ENCODE measurements around the gene TYW1. TPM values are rescaled to one million over a fixed set of nuclear protein-coding genes. Genes with fewer than 3 reads are reported as not detected.
"Not testable (repeated sequence)": the region's sequence is repeated elsewhere in the genome, so short reads cannot be mapped to it uniquely, and the experiment has no call there.

Gene TYW1
- total and polyA plus RNA-seq, 2 donors = 13.7 to 23.6 TPM

GRCh38 chr7:67260166-67260586 is 263.5 kb downstream of the TYW1 start:
- H3K27ac ChIP-seq (ENCODE audit: low read depth); H3K36me3 ChIP-seq (ENCODE audit: insufficient read depth); H3K4me1 ChIP-seq (ENCODE audit: insufficient read depth); DNase-seq (ENCODE audit: extremely low spot score); H3K4me3 ChIP-seq (ENCODE audit: low read depth, low read length): not testable (repeated sequence)
- WGBS = 81% methylated on average over 6 of the region's 6 CpGs

- not testable (repeated sequence) for DNase-seq (ENCODE audit: extremely low spot score); H3K4me3 ChIP-seq (ENCODE audit: low read depth, low read length); H3K36me3 ChIP-seq (ENCODE audit: insufficient read depth); H3K4me1 ChIP-seq (ENCODE audit: insufficient read depth); H3K27ac ChIP-seq (ENCODE audit: low read depth)
- 96% methylated on average over 2 of the region's 2 CpGs for WGBS
Observed at GRCh38 chr7:67264000-67264399, 267.4 kb downstream of the TYW1 start.

- DNase-seq (ENCODE audit: extremely low spot score); H3K4me1 ChIP-seq (ENCODE audit: insufficient read depth); H3K36me3 ChIP-seq (ENCODE audit: insufficient read depth); H3K4me3 ChIP-seq (ENCODE audit: low read depth, low read length); H3K27ac ChIP-seq (ENCODE audit: low read depth): not testable (repeated sequence)
- 62% methylated on average over 3 of the region's 3 CpGs for WGBS
Observed at GRCh38 chr7:67266070-67266469, 269.4 kb downstream of the TYW1 start.

GRCh38 chr7:67267914-67268313 is 271.3 kb downstream of the TYW1 start:
- H3K4me3 ChIP-seq (ENCODE audit: low read depth, low read length) = no peak overlapping the region
- H3K27ac ChIP-seq (ENCODE audit: low read depth) = no peak overlapping the region
- H3K4me1 ChIP-seq (ENCODE audit: insufficient read depth) = no peaks in the 10 kb centered on the region
- WGBS = 79% methylated on average over 7 of the region's 7 CpGs
- DNase-seq (ENCODE audit: extremely low spot score) = no peak
- no peaks in the 10 kb centered on the region for H3K36me3 ChIP-seq (ENCODE audit: insufficient read depth)

GRCh38 chr7:67269916-67270315 is 273.3 kb downstream of the TYW1 start:
- WGBS = 96% methylated on average over 2 of the region's 2 CpGs
- not testable (repeated sequence) for H3K4me1 ChIP-seq (ENCODE audit: insufficient read depth); H3K36me3 ChIP-seq (ENCODE audit: insufficient read depth); H3K27ac ChIP-seq (ENCODE audit: low read depth); H3K4me3 ChIP-seq (ENCODE audit: low read depth, low read length); DNase-seq (ENCODE audit: extremely low spot score)

Small RNAs within 50 kb of the gene (small RNA-seq; reads per million reads assigned to genes)
- gene AC073089.1 (not detected), gene MIR4650-1 (not detected), gene RN7SL43P (not detected)

Other genes with a start within 250 kb of the TYW1 start
- gene TMEM248, start 75.6 kb upstream of the TYW1 start, total RNA-seq = 82.1 TPM
- gene TMEM248, start 75.6 kb upstream of the TYW1 start, polyA plus RNA-seq = 57.8 TPM
- gene SBDS, start 1.2 kb upstream of the TYW1 start, total RNA-seq = 60.0 TPM
- 186 TPM for gene SBDS, start 1.2 kb upstream of the TYW1 start, polyA plus RNA-seq

Measured in urinary bladder (tissue), 4 donors.